Fibroblast of the aortic adventitia (primary cell): Measurements from ENCODE around the gene TMEM63C. TPM values are rescaled to one million over a fixed set of nuclear protein-coding genes. Genes with fewer than 3 reads are reported as not detected.

Experiments
- DNase-seq: peaks from one replicate; pipeline ENCODE4 v3.0.0-alpha.2; 2010; ENCODE audit warnings: low read depth
- H3K4me3 ChIP-seq: 2 replicates; pipeline ENCODE4 v1.5.1; 2011; ENCODE audit warnings: low read depth, mild to moderate bottlenecking, control low read depth, low read length, moderate library complexity
- CTCF ChIP-seq: IDR thresholded peaks from 2 replicates; pipeline ENCODE4 v1.5.1; 2011; ENCODE audit warnings: mild to moderate bottlenecking, low read length, control low read depth, inconsistent platforms; ENCODE audit not compliant: insufficient read depth
- total RNA-seq: library from RNA; depleted of rRNA; stranded (reverse); fragments of >200 nt; gene quantifications from 2 replicates; pipeline ENCODE4 v1.2.3, GENCODE V29; 2012; ENCODE audit warnings: low replicate concordance

TMEM63C gene
- total RNA-seq, 1 donor, result not detected

GRCh38 chr14:77272261-77272660, 90.7 kb downstream of the TMEM63C start:
- no peak for TF ChIP-seq CTCF
- H3K4me3 ChIP-seq, result no peak overlapping the region
- no peak for DNase-seq

GRCh38 chr14:77273796-77274195, 92.2 kb downstream of the TMEM63C start:
- no peak overlapping the region for H3K4me3 ChIP-seq
- no peak for DNase-seq
- TF ChIP-seq CTCF, result no peak

GRCh38 chr14:77275041-77275580, 93.5 kb downstream of the TMEM63C start:
- no peak for TF ChIP-seq CTCF
- no peak overlapping the region for H3K4me3 ChIP-seq
- DNase-seq, result no peak

GRCh38 chr14:77275601-77276017, 94.0 kb downstream of the TMEM63C start:
- no peak overlapping the region for H3K4me3 ChIP-seq
- DNase-seq, result no peak
- no peak for TF ChIP-seq CTCF

GRCh38 chr14:77276295-77276935, 94.8 kb downstream of the TMEM63C start:
- TF ChIP-seq CTCF, result no peak
- H3K4me3 ChIP-seq, result no peak overlapping the region
- no peak for DNase-seq

- DNase-seq, result no peak
- no peak for TF ChIP-seq CTCF
- H3K4me3 ChIP-seq, result no peak overlapping the region
These were observed 95.4 kb downstream of the TMEM63C start for GRCh38 chr14:77276959-77277358.
